ENCODE measurements around the gene UBAC1.
"Not testable (repeated sequence)": the region's sequence is repeated elsewhere in the genome, so short reads cannot be mapped to it uniquely, and the experiment has no call there.

UBAC1 gene

DNA sequence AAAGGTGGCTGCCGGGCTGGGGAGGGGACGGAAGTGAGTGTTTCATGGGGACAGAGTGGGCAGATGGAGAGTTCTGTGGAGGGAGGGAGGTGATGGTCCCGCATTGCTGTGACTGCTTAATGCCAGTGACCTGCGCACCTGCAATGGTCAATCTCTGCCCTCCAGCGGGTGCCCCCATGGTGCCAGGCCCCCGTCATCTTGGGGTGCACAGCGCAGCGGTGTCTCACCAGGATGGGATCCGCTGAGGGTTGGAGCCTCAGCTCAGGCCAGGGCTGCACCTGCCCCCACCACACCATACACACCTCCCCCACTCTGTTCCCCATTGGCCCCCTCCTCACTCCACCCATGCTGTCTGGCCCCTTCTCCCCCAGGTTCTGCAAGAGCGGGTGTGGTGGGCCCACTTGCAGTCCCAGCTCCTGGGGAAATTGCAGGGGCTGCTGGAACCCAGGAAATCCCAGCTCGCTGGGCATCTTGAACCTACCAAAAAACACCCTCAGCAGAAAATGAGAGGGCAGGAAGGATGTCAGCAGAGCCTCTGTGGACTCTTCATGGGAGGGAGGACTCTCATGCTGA lies 41.8 kb downstream of the UBAC1 start:
- no peak for DNase-seq

DNA sequence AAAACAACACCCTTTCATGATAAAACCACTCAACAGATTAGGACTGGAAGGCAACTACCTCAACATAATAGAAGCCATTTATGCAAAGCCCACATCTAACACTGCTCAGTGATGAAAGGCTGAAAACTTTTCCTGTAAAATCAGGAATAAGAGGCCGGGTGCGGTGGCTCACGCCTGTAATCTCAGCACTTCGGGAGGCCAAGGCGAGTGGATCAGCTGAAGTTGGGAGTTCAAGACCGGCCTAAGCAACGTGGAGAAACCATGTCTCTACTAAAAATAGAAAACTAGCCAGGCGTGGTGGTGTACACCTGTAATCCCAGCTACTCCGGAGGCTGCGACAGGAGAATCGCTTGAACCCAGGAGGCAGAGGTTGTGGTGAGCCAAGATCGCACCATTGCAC lies 44.9 kb downstream of the UBAC1 start:
- not testable (repeated sequence) for DNase-seq

DNA sequence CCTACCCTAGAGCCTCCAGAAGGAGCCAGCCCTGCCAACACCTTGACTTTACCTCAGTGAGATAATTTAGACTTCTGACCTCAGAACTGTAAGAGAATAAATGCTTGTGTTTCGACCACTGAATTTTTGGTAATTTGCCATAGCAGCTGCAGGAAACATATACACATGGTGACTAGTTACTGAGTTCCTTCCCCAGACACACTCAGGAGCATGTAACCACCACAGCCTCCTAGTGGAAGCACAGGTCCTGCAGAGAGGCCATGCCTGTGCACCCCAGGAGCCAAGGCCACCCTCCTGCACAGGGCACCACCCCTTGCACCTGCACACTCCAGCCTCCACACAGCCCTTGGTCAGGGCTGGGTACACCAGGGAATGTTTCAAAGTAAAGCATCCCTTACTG lies 46.3 kb downstream of the UBAC1 start:
- DNase-seq = no peak

DNA sequence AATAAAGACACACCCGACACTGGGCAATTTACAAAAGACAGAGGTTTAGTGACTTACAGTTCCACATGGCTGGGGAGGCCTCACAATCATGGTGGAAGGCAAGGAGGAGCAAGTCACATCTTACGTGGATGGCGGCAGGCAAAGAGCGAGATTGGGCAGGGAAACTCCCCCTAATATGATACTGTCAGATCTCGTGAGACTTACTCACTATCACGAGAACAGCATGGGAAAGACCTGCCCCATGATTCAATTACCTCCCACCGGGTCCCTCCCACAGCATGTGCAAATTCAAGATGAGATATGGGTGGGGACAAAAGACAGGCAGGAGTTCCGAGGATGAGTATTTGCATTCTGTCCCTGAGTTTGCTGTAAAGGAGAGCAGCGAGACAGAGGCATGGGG lies 49.9 kb downstream of the UBAC1 start:
- not testable (repeated sequence) for DNase-seq

DNA sequence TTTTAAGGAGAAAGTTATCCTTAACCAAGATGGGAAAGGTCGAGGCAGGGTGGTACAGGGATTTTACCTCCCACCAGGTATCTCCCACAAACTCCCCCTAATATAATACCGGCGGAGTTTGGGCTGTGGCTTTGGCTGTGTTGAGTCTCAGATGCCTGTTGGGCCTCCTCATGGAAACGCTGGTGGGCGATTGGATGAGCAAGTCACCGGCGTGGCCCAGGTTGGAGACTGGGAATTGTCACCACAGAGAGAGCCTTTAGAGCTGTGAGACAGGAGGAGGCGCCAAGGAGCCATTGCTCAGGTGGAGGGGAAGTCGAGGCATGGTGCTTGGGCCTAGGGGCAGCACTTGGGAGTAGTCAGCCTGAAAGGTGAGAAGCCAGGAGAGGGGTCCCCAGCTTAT lies 50.4 kb downstream of the UBAC1 start:
- no peak for DNase-seq

DNA sequence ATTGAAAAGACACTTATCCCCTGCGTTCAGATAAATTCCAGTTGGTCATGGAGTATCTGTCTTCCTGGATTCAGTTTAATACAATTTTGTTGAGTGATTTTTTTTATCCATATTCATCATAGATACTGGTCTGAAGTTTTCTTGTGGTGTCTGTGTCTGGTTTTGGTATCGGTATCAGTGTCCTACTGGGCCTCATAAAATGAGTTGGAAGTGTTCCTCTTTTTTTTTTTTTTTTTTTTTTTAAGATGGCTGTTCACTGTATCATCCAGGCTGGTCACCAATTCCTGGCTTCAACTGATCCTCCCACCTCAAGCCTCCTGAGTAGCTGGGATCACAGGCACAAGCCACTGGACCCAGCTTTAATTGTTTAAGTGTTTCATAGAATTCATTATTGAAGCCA lies 51.0 kb downstream of the UBAC1 start:
- no peak for DNase-seq

DNA sequence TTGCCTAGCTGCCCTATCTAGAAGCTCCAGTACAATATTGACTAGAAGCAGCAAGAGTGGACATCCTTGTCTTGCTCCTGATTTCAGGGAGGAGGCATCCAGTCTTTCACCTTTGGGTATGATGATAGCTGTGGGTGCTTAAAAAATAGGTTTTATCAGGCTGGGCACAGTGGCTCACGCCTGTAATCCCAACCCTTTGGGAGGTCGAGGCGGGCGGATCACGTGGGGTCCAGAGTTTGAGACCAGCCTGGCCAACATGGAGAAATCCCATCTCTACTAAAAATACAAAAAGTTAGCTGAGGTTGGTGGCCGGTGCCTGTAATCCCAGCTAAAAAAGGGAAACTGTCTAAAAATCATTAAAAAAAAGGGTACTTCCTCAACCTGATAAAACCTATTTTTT lies 51.8 kb downstream of the UBAC1 start:
- no peak for DNase-seq

DNA sequence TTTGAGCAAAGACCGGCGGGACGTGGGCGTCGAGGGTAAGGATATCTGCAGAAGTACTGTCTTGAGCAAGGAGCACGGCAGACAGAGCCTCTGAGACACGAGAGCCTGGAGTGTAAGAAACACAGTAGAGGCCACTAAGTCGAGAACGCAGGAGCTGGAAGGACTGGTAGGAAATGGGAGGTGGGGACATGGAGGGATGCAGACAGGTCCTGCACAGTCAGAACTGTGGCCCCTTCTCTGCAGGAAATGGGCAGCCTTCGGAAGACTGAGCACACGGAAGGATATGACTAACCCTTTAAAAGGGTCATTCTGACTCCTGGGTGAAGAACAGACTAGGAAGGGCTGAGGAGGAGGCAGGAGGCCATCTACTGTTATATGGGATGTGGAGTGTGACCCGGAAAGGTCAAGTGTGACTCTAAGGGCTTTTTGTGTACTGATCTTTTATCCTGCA lies 52.4 kb downstream of the UBAC1 start:
- DNase-seq = no peak

DNA sequence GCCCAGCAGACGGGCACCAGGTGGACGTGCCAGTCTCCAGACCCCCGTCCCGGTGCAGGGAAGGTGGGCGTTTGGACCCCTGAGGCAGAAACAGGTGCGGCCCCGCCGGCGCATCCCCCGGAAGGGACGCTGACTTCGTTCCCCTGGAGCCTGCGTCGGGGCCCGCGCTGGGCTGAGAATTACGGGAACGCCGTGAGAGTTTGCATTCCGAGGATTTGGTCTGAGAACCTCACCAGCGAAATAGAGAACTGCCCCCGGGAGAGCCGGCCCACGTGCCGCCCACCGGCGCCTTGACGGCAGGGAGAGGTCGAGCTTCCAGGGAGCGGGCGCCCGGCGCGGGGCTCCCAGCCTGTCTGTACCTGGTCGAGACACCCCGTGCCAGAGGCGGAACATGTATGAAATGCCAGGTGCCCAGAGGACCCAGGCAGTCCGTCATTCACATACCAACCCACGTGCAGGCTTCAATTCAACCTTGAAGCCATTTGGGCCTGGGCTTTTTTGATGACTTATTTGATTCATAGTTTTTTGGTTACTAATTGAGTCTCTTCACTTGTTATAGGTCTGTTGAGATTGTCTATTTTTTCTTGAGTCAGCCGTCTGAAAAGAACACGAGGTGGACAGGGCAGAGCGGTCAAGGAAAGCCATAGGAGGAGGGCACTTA lies 53.0 kb downstream of the UBAC1 start:
- no peak for DNase-seq

DNA sequence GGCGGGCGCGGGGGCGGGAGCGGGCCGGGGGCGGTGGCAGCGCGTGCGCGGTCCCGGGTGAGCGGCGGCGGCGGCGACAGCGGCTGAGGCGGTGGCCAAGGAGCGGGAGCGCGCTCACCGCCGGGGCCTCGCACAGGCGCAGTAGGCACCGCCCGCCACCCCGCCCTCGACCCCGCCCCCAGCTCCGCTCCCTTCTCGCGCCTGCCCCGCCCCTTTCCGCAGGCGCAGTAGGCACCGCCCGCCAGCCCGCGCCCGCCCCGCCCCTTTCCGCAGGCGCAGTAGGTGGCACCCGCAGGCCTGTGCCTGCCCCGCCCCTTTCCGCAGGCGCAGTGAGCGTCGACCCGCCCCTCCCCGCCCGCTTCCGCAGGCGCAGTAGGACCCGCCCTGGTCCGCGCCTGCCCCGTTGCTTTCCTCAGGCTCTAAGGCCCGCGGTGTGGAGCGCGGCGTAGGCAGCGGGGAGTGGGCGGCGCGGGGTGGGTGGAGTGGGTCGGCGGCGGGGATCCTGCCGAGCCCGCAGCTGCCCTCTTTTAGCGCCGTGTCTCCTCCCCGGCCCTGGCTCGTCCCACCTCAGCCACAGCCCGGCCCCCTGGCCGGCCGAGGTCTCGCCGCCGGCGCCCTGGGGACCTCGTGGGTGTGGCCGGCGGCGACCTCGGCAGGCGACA lies 53.6 kb downstream of the UBAC1 start, which contains the start of gene CAMSAP1:
Gene CAMSAP1, minus strand, starts transcription at position 116 of the 662 bp plus-strand sequence. CDS start 387 bp downstream, outside the sequence.
- peak; percentile 79 for DNase-seq

DNA sequence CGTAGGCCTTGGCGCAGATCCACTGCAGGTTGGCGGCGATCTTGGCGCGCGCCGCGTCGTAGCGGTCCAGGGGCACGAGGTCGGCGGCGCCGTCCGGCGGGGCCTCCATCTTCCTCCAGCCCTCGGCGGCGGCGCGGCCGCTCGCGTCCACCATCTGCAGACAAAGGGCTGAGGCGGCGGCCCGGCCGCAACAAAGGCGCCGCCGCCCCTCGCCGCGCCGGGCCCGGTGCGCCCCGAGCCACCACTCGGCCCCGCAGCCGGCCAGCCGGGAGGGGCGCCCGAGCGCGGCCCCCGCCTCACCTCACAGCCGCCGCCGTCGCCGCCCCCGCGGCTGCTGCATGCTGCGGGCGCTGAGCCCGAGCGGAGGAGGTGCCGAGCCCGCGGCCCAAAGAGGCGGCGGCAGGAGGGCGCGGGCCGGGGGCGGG lies 54.2 kb downstream of the UBAC1 start:
- no peak for DNase-seq

DNA sequence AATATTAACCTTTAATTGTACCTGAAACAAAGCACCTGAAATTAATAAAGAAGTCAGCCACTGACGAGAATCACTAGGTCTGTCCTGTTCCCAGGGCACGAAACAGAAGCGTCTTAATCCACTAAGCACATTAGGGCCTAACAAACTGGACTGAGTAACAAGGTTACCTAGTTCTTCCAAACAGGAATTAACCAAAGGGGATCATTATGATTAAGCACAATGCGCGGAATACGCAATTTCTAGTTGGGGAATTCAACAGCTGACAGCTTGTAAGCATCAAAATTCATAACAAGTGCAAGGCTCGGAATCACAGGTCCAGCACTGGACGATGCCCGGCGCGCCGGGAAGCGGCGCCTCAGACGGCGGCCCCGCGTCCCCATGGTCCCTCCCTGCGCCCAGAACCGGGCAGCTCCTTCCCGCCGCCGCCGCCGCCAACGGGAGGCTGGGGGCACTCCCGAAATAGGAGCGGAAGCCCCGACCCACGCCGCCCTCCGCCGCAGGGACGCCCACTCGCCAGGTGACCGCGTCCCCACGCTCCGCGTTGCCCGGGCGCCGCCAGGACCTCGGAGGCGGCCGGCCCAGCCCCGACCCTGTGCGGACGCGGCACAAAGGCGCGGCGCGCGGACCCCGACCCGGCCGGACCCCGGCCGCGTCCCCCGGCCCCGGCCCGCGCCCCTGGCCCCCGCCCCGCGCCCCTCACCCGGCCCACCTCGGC lies 54.7 kb downstream of the UBAC1 start:
- no peak for DNase-seq

DNA sequence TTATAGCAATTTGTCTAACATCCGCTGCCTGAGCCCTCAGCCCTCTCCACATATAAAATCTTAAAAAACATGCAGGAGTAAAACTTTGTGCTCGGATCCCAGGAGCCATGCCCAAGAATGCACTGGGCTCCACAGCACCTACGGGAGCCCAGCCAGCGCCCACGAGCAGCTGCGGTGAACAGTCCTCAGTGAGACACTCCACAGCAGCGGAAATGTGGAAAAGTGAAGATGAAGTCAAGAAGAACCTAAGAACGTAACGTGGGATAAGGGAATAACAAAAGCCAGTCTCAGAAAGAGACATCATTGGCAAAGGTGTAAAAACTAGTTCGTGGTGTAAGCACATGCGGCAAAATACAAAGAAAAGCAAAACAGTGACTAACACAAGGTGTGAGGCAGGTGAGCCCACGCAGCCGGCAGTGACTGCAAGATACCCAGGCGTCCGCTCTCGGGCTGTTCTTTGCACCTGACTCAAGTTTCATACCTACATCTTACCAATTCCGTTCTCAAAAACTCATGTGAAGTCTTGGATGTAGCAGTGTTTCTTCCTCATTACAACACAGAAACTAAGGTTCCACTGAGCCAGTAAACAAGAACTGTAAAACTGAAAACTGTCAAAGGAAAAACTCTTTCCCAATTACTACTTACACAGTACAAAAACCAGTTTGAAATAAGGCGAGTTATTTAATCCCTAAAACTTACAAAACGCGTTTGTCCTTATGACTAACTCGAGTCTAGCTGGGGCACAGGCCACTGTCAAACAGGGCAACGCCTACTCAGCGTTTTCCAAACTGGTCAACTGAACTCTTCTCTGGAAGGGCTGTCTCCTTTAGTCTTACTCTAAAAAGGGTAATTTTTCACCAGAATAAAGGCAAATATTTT lies 55.6 kb downstream of the UBAC1 start:
- DNase-seq = no peak

DNA sequence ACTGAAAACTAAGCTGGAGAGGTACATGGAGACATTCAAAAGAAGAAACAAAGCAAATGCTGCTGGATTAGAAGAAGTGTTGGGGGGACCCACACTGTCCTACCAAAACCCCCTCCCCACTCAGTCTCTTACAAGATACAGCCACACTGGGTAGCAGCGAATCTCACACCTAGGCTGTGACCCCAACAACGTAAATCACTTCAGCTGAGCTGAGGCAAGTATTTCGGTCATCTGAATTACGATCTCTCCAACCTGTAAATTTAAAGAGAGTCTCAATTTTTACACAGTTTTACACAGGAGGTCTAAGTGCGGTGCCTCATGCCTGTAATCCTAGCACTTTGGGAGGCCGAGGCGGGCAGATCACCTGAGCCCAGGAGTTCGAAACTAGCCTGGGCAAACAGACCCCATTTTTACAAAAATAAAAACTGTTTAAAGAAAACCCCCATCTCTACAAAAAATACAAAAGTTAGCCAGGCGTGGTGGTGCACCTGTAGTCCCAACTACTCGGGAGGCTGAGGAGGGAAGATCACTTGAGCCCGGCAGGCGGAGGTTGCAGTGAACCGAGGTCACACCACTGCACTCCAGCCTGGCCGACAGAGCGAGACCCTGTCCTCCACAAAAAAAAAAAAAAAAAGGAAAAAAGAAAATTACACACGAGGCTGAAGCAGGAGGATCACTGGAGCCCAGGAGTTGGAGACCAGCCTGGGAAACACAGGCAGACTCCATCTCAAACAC lies 57.2 kb downstream of the UBAC1 start:
- DNase-seq = no peak

DNA sequence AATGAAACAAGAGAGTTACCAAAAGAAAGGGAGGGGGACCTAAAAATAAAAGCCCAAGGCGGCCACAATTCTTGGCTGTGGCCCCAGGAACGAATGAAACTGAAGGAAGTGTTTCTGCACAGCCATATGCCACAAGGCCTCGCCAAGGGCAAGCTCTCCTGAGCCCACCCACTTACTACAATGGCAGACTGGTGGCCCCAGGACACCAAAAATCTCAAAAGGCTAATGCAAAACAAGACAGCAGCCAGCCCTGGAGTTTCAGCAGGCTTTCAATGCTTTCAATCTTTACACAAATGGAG lies 57.9 kb downstream of the UBAC1 start:
- DNase-seq = no peak

DNA sequence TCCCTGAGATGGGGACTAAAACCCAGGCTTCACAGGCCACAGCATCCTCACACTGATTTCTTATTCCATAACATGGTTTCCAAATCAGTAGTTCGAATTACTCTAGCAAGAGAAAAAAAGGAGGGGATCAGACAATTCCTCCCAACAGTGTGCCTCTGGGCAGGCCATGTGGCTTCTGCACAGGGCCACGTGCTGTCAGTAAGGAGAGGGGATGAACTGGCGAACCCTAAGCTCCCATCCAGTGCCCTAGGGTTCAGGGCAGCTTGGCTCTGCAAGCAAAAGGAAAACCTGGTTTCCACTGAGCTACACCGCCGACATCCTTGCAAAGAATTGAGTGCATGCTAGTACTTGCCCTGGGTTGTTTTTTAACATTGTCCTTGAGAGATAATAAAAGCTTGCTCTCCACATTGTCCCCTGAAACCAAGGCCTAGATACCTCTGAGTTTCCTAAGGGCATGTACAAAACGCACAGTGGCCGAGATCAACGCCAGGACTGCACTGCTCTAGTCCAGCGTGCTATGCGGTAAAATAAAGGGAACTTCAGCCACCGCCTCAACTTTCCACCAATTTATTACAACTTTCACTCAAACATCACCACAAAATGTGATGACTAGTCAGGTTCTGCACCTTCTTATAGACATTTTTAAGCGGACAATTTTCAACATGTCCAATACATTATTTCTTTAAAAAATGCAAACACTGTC lies 58.4 kb downstream of the UBAC1 start:
- DNase-seq = no peak

DNA sequence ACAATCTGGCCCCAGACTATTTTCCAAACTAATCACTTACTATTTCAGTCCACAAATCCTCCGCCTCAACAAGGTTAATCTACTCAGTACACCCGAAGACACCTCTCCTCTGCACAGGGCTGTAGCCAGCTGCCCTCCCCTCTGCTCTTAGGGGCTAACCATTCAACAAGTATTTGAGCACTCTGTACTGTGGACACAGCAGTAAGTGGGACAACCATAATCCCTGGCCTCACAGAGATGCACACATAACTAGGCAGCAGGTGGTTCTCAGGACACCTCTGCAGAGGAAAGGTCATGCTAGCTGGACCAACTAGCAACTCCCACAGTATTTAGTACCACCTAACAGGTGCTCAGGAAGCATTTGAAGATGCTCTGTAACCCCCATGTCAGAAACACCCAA lies 59.3 kb downstream of the UBAC1 start:
- no peak for DNase-seq

DNA sequence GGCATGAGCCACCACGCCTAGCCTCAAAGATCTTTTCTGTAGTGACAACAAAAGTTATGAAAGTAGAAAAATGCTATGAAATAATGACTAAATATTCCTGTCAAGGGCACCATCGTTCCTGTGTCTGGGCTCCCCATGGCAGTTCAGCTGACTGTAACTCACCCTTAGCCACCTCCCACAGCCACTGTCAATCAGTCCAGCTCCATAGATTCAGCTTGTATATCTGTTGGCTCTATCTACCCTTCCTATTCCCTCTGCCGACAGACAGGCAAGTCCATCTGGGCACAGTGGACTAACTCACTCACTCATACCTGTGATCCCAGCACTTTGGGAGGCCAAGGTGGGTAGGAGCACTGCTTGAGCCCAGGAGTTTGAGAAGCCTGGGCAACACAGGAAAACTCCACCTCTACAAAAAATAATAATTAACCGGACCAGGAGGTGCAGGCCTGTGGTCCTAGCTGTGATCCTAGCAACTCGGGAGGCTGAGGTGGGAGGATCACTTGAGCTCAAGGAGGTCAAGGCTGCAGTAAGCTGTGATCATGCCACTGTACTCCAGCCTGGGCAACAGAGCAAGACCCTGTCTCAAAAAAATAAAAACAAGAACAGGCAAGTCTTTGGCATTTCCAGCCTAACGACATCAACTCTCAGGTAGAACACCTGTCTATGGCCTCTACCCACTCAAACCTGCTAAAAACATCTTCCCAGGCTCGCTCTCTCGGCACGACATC lies 60.0 kb downstream of the UBAC1 start:
- no peak for DNase-seq

DNA sequence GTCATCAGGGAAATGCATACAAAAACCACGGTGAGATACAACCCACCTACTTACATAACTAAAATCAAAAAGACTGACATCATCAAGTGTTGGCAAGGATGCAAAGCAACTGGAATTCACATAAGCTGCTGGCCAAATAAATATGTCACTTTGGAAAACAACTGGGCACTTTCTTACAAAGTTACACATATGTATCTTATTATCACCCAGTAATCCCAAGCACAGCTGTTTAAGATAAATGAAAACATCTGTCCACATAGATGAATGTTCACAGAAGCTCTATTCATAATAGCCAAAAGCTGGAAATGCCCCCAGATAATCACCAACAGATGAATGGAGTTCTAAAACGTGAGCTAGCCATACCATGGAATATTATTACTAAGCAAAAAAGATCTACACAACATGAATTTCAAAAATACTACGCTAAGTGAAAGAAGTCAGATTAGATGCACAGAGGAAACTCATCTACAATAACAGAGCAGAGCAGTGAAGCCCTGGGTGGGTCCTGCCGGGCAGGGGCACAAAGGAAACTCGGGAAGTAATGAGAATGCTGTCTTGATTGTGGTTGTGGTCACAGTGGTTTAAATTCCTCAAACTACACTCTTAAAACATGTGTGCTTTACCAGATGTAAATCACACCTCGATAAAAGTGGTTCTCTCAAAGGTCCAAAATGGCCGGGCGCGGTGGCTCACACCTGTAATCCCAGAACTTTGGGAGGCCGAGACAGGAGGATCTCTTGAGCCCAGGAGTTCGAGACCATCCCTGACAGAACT lies 62.4 kb downstream of the UBAC1 start:
- DNase-seq = no peak

DNA sequence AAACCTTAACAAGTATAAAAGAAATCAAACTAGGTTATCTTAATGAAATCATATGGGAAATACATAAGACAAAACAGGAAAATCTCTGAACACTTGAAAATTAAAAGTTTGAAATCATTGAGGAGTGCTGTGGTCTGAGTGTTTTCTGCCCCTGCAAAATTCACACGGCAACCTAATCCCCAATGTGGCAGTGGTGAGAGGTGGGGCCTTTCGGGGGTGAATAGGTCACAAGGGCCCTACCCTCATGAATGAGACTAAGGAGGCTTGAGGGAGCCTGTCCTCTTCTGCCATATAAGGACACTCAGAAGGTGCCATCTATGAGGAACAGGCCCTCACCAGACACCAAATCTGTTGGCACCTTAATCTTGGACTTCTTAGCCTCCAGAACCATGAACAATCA lies 64.5 kb downstream of the UBAC1 start:
- no peak for DNase-seq
